Measurements from ENCODE around the gene RELL2. TPM values are rescaled to one million over a fixed set of nuclear protein-coding genes. Genes with fewer than 3 reads are reported as not detected.
A peak's percentile ranks its signal among the peaks of the same experiment; 100 is the strongest.

Gene RELL2, protein sequence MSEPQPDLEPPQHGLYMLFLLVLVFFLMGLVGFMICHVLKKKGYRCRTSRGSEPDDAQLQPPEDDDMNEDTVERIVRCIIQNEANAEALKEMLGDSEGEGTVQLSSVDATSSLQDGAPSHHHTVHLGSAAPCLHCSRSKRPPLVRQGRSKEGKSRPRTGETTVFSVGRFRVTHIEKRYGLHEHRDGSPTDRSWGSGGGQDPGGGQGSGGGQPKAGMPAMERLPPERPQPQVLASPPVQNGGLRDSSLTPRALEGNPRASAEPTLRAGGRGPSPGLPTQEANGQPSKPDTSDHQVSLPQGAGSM
- 10 to 100 TPM; 14.6 to 19.5 TPM for total RNA-seq

DNA sequence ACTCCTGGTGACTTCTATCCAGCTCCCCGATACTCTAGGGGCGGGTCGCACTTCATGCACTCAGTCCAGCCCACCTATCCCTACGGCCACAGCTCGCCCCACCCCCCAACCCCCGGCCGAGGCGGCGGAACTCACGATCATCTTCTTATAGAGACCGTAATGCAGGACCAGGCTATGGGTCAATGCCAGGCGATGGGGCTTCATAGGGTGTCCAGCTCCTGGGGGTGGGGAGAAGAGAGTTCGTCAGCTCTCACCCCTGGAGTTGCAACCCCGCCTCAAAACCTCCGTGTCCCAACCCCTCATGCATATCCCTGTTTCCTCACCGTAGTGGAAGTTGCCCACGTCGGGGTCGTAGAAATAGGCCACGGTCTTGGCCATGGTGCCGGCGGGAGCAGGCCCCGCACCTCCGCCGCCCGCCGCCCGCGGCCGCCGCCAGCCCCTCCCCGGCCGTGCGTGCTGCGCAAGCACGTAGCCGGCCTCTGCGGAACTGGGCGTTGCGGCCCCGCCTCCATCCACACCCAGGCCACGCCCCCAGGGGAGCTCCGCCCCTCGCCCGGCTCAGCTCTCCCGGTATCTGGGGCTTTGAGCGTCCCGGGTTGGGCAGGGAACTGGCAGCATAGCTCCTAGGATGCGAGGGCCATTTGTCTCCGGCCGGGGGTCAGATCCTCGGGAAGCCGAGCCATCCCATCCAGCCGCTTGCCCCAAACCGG, at the start of gene RELL2, which contains the start of gene HDAC3:
Gene RELL2, plus strand, starts transcription at position 585 of the 710 bp plus-strand sequence. CDS start 1,229 bp downstream, outside the sequence.
Gene HDAC3, minus strand, starts transcription at position 437 of the 710 bp plus-strand sequence. Its CDS starts 59 bp downstream, at position 378.
- Mint-ChIP-seq H3K36me3 (ENCODE audit: insufficient read depth in 2 of 2) (peaks cover 5 to 7% of the 10 kb centered on the region in 2 donors), H3K27ac (peak within 1 kb of the TSS; percentile 90), H3K4me1 (ENCODE audit: low read depth) (peaks cover 48% of the 10 kb centered on the region), H3K9me3 (no peaks in the 10 kb centered on the region), H3K27me3 (ENCODE audit: low read depth) (no peaks in the 10 kb centered on the region), H3K4me3 (peak within 1 kb of the TSS; percentile 94 to 96)
- ATAC-seq (replicated peaks in 1 of 2) = peak; percentile 88 to 91
- DNase-seq = peak; percentile 95 to 98

DNA sequence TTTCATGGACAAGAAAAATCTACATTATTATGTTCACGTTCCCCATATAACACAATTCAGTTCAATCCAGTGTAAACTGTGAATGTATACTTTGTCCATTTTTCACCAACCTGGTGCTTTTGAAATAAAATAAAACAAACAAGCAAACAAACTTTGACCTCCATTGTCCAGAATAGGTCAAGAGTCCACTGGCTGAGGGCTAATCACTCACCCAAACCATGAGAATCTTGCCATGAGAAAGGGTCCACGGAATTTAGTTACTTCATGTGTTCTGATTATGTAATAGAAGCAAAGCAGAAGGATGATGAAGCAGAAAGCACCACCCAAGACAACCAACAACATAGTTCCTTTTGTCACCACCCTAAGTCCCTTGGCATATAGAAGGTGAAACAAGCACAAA, 46.7 kb upstream of the RELL2 start:
- H3K27me3 Mint-ChIP-seq (ENCODE audit: low read depth) = no peaks in the 10 kb centered on the region
- ATAC-seq (replicated peaks in 1 of 2) (no peak), DNase-seq (no peak)
- no peaks in the 10 kb centered on the region for H3K9me3 Mint-ChIP-seq
- peaks cover 3 to 15% of the 10 kb centered on the region in 2 donors for H3K36me3 Mint-ChIP-seq (ENCODE audit: insufficient read depth in 2 of 2)
- no peak overlapping the region for H3K27ac Mint-ChIP-seq
- H3K4me1 Mint-ChIP-seq (ENCODE audit: low read depth) = peaks cover 25% of the 10 kb centered on the region
- no peak overlapping the region for H3K4me3 Mint-ChIP-seq

DNA sequence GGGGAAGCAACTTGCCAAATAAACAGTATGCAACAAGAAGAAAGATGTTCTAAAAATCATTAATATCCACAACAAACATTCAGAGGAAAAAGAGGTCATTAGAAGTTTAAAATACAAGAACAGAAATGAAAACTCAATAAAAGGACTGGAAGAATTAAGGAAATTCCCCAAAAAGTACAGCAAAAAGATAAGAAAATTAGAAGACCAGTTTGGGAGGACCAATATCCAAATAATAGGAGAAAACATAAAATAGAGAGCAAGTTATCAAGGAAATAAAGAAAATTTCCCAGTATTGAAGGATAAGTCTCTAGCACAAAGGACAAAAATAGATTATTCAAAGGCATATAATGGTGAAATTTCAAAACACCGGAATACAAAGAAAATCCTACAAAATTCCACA, 39.9 kb upstream of the RELL2 start:
- ATAC-seq (replicated peaks in 1 of 2) = no peak
- Mint-ChIP-seq H3K9me3 (no peaks in the 10 kb centered on the region), H3K4me3 (peak overlapping the region in 1 of 2 donors; percentile 55), H3K4me1 (ENCODE audit: low read depth) (peaks cover 70% of the 10 kb centered on the region), H3K27me3 (ENCODE audit: low read depth) (no peaks in the 10 kb centered on the region), H3K27ac (peak overlapping the region; percentile 83), H3K36me3 (ENCODE audit: insufficient read depth in 2 of 2) (peaks cover 0 to 1% of the 10 kb centered on the region in 2 donors)
- DNase-seq = no peak

DNA sequence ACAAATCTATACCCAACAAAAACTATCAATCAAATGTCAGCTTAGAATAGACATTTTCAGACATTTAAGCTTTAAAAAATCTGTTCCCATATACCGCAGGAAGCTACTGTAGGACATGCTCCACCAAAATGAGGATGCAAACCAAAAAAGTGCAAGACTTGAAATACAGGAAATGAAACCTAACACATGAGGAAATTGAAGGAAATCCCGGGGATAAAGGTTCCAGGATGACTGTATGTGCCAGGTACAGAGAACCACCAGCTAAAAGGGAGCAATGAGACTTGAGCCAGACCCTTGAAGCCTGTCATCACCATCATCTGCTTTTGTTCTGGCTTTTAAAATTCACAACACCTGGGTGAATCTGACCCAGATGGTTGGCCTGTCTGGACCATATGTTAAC, 39.4 kb upstream of the RELL2 start:
- H3K9me3 Mint-ChIP-seq = no peaks in the 10 kb centered on the region
- no peaks in the 10 kb centered on the region for H3K27me3 Mint-ChIP-seq (ENCODE audit: low read depth)
- peak overlapping the region; percentile 83 for H3K27ac Mint-ChIP-seq
- peak overlapping the region in 1 of 2 donors; percentile 14 for H3K4me3 Mint-ChIP-seq
- DNase-seq (no peak), ATAC-seq (replicated peaks in 1 of 2) (peak in 1 of 2 donors; percentile 16)
- H3K4me1 Mint-ChIP-seq (ENCODE audit: low read depth) = peaks cover 70% of the 10 kb centered on the region
- H3K36me3 Mint-ChIP-seq (ENCODE audit: insufficient read depth in 2 of 2) = peaks cover 0 to 1% of the 10 kb centered on the region in 2 donors

DNA sequence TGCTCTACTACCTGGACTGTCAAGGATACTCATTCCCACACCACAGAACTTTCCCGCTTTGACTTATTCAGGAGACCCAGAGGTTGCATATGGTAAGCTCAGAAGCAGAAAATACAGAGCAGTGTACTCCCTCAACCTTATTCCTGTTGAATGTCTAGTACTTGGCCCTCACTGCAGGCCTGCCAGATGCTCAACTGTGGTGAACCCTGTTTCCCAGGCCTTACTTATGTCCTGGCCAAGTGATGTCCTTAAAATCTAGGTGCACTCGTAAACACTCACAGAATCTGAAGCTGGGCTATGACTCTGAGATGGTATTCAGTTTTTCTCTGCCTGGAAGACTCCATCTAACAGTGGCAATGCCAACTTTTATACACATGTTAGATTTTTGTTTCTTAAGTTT, 39.0 kb upstream of the RELL2 start:
- Mint-ChIP-seq H3K36me3 (ENCODE audit: insufficient read depth in 2 of 2) (peaks cover 0 to 3% of the 10 kb centered on the region in 2 donors), H3K9me3 (no peaks in the 10 kb centered on the region)

DNA sequence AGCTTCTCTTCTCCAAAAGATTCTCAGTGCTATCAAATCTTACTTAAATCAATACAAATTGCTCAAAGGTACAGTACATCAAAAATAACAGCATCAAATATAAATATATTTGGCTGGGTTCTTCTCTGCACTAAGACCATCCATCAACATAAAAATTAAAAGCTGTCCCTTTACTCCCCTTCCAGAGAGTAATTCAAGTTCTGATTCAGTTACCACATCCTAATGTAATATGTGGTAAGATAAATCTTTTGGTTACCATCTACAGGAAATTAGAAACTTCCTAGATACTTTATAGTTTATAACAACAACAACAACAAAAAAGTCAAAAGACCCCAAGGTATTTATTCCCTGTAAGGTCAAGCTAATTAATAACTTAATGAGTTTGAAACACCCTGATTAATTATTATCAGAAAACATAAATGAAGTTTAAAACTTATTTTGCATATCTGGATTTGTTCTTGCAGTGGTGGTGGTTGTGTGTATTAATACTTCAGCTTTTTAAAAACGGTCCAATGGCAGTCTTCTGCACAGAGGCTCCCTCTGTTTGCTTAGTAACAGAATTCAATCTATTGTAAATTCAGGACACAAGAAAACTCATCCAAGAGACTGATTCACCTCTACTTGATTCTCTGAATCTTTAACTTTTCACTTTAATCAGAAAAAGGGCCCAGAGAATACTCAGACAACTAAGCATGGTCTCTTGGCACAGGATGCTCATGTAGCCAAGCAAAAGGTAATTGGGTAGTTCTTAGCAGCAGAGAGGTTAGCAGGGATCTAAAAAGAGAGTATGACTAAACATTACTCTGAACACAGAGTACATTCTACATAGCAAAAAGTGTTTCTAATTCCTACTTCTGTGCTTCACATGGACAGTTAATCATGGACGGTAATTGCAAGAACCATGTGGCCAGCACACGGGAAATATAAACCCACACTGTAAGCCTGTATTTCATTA, 38.1 kb upstream of the RELL2 start:
- Mint-ChIP-seq H3K36me3 (ENCODE audit: insufficient read depth in 2 of 2) (peaks cover 0 to 3% of the 10 kb centered on the region in 2 donors), H3K4me3 (peak overlapping the region in 1 of 2 donors; percentile 49), H3K4me1 (ENCODE audit: low read depth) (peaks cover 73% of the 10 kb centered on the region), H3K27me3 (ENCODE audit: low read depth) (no peaks in the 10 kb centered on the region), H3K9me3 (no peaks in the 10 kb centered on the region), H3K27ac (peak overlapping the region; percentile 92)
- DNase-seq (no peak), ATAC-seq (replicated peaks in 1 of 2) (peak; percentile 72 to 84)

More for the DNA sequence above, 39.0 kb upstream of the RELL2 start:
- Mint-ChIP-seq H3K4me3 (peak overlapping the region in 1 of 2 donors; percentile 14), H3K4me1 (ENCODE audit: low read depth) (peaks cover 70% of the 10 kb centered on the region), H3K27ac (peak overlapping the region; percentile 83), H3K27me3 (ENCODE audit: low read depth) (no peaks in the 10 kb centered on the region)
- ATAC-seq (replicated peaks in 1 of 2) (peak in 1 of 2 donors; percentile 12), DNase-seq (no peak)

DNA sequence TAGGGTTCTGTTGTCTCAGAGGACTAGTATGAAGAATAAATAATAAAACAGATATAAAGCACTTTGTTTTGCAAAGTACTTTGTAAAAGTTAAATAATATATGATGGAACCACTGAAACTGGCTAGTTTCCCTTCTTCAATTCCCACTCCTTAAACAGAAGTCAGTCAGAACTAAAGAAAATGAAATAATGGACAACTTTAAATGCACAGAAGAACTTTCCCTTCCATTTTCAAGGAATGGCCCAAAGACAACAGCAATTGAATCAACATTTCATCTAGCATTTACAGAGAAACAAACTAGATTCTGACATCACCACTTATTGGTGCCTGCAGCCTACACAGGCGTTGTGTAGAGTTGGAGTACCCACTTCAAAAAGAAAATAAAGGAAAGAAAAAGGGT, 34.2 kb upstream of the RELL2 start:
- ATAC-seq (replicated peaks in 1 of 2) (no peak), DNase-seq (no peak)
- no peaks in the 10 kb centered on the region for H3K9me3 Mint-ChIP-seq
- H3K36me3 Mint-ChIP-seq (ENCODE audit: insufficient read depth in 2 of 2) = peaks cover 0 to 2% of the 10 kb centered on the region in 2 donors
- H3K4me1 Mint-ChIP-seq (ENCODE audit: low read depth) = peaks cover 94% of the 10 kb centered on the region
- peak overlapping the region; percentile 37 to 78 for H3K4me3 Mint-ChIP-seq
- peak overlapping the region; percentile 87 for H3K27ac Mint-ChIP-seq
- H3K27me3 Mint-ChIP-seq (ENCODE audit: low read depth) = no peaks in the 10 kb centered on the region

DNA sequence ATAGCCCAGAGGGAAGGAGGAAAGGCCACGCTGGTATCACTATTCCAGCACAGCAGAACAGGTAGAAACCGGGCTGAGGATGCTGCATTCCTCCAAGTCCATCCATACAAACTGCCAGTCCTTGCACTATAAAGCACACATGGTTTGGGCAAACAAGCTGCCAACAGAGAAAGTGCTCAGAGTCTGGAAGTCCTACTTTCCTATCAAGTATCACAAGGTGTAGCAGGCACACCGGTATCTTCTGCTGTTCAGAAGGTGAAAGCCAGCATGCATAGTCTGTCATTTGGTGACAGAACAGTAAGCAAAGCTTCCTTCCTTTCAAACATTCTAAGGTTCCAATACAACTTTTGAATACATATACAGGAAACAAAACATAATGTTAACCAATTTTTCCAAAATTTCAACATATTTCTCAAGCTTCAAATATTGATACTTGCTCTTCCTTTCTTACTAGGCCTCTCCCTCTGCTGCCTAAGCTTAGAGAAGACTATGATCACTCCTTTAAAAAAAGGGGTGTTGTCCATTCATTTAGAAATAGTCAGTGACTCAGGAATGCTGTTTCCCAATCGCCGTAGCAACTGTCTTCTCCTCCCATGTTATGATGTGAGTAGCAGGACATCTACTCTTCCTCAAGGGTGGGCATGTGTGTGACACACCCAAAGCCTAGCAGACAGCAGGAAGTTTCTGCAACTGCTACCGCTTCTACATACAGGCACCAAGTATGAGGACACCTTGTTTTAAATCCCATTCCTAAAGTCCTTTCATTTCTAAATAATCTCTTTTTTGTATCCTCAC, 32.7 kb upstream of the RELL2 start:
- Mint-ChIP-seq H3K4me3 (peak overlapping the region; percentile 76 to 86), H3K9me3 (no peaks in the 10 kb centered on the region), H3K4me1 (ENCODE audit: low read depth) (peaks cover 96% of the 10 kb centered on the region), H3K36me3 (ENCODE audit: insufficient read depth in 2 of 2) (peaks cover 0 to 2% of the 10 kb centered on the region in 2 donors), H3K27me3 (ENCODE audit: low read depth) (no peaks in the 10 kb centered on the region), H3K27ac (peak overlapping the region; percentile 97)
- peak in 1 of 2 donors; percentile 12 for DNase-seq
- ATAC-seq (replicated peaks in 1 of 2) = peak; percentile 14 to 47

DNA sequence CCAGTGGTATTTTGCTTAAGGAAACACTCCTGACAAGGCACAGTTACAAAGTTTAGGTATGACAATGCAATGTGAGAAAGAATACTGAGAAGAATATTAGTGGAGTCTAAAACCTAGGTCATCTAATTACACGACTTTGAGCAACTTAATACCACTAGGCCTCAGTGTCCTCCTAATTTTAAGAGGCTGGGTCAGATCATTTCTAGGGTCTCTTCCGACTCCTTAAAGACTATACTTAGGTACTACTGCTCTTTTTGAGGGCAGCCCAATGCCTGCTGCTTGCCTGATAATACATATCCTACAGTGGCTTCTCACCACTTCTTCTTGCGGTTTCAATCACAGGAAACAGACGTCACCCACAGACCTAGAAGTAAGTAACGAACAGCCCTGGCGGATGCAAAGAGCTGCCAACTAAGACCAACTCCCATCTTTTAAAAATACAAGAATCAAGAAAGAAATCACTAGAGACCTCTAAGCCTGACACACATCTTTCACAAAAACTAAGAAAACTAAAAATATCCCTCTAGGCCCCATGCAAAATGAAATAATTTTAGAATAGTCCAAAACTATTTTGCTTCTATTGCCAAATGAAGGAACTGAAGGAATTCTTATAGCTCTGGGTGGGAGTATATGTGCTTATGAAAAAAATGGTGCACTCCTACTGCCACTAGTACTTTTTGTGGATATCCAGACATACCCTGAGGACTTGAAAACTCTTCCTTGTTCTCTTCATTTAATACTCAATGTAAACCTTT, 31.1 kb upstream of the RELL2 start:
- H3K27ac Mint-ChIP-seq = peak overlapping the region; percentile 90
- H3K4me1 Mint-ChIP-seq (ENCODE audit: low read depth) = peaks cover 91% of the 10 kb centered on the region
- H3K36me3 Mint-ChIP-seq (ENCODE audit: insufficient read depth in 2 of 2) = peaks cover 0 to 6% of the 10 kb centered on the region in 2 donors
- peak; percentile 67 to 75 for DNase-seq
- H3K4me3 Mint-ChIP-seq = peak overlapping the region; percentile 66 to 86
- H3K27me3 Mint-ChIP-seq (ENCODE audit: low read depth) = no peaks in the 10 kb centered on the region
- no peaks in the 10 kb centered on the region for H3K9me3 Mint-ChIP-seq
- peak; percentile 93 to 98 for ATAC-seq (replicated peaks in 1 of 2)

DNA sequence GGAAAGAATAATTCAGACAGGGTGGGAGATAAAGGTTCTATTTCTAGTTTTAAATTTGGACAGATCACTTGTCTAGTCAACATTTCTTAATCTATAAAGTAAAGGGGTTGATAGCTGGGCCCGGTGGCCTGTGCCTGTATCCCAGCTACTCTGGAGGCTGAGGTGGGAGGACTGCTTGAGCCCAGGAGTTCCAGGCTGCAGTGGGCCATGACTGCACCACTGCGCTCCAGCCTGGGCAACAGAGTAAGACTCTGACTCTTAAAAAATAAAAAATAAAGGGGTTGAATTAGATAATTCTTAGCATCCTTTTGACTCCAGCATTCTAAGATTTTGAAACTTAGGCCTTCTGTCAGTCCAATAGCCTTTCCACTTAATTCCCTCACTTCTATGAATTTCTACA, 28.8 kb upstream of the RELL2 start:
- H3K4me1 Mint-ChIP-seq (ENCODE audit: low read depth) = peaks cover 89% of the 10 kb centered on the region
- H3K27ac Mint-ChIP-seq = peak overlapping the region; percentile 90
- no peaks in the 10 kb centered on the region for H3K9me3 Mint-ChIP-seq
- DNase-seq (no peak), ATAC-seq (replicated peaks in 1 of 2) (no peak)
- H3K36me3 Mint-ChIP-seq (ENCODE audit: insufficient read depth in 2 of 2) = peaks cover 2 to 9% of the 10 kb centered on the region in 2 donors
- peak overlapping the region; percentile 0 to 86 for H3K4me3 Mint-ChIP-seq
- H3K27me3 Mint-ChIP-seq (ENCODE audit: low read depth) = no peaks in the 10 kb centered on the region

DNA sequence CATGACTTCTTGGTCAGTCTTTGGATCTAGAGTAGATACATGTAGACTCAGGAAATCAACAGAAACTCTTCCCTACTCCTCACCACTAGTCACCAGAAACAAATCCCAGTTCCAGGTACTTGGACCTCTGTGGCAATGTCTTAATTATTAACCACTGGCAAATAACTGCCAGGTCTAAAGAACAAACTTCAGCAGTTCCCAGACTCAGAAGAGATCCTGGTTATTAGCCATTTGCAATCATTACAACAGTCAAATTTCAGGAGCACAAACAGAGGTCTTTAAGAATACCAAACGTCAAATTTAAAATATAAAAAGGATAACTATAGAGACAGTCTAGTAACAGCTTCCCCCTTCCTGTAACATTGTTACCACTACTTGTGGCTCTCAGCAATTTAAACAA, 28.2 kb upstream of the RELL2 start:
- H3K36me3 Mint-ChIP-seq (ENCODE audit: insufficient read depth in 2 of 2) = peaks cover 2 to 9% of the 10 kb centered on the region in 2 donors
- no peak for ATAC-seq (replicated peaks in 1 of 2)

More for the DNA sequence above, 28.2 kb upstream of the RELL2 start:
- H3K9me3 Mint-ChIP-seq = no peaks in the 10 kb centered on the region
- no peak for DNase-seq
- peak overlapping the region; percentile 90 for H3K27ac Mint-ChIP-seq
- H3K27me3 Mint-ChIP-seq (ENCODE audit: low read depth) = no peaks in the 10 kb centered on the region
- peak overlapping the region in 1 of 2 donors; percentile 63 for H3K4me3 Mint-ChIP-seq
- peaks cover 90% of the 10 kb centered on the region for H3K4me1 Mint-ChIP-seq (ENCODE audit: low read depth)
